ENCODE results near the gene PDGFRB. TPM values are rescaled to one million over a fixed set of nuclear protein-coding genes. Genes with fewer than 3 reads are reported as not detected.

Gene PDGFRB
- total and polyA plus RNA-seq, 10 of the 15 experiments (the other 5 are each of a cell fraction or from before 2014, with no cell fraction given), result 0.02 to 3.0 (median 1.0) TPM

GRCh38 chr5:150196514-150196913, 40.9 kb upstream of the PDGFRB start (continued):
- TF ChIP-seq CEBPB (IDR thresholded peaks at IDR 0.05; ENCODE audit: borderline replicate concordance in 1 of 2, low read depth in 2 of 2, low read length in 2 of 2), result no peak
- TF ChIP-seq BACH1 (IDR thresholded peaks at IDR 0.05; ENCODE audit: borderline replicate concordance), result no peak
- no peak for TF ChIP-seq NR2C1 (IDR thresholded peaks at IDR 0.05)
- TF ChIP-seq RAD21 (IDR thresholded peaks at IDR 0.05; ENCODE audit: insufficient read depth, low read depth, low read length), result no peak
- TF ChIP-seq ZNF217 (IDR thresholded peaks at IDR 0.05), result no peak
- no peak for TF ChIP-seq JUND (IDR thresholded peaks at IDR 0.05; ENCODE audit: low read depth, low read length)
- no peak for TF ChIP-seq POLR2AphosphoS5 (IDR thresholded peaks at IDR 0.05; ENCODE audit: low read length)
- no peak for TF ChIP-seq ESRRA (IDR thresholded peaks at IDR 0.05; ENCODE audit: low read length)
- no peak for TF ChIP-seq PML (IDR thresholded peaks at IDR 0.05; ENCODE audit: low read length)

- ChIA-PET CTCF (interaction anchor here (1.7 kb wide), 1 partner anchor 20 kb away, joined by 4 read pairs; no protein-coding TSS in a partner anchor), RAD21 (ENCODE audit: unreplicated experiment) (no interaction called here)
Observed at GRCh38 chr5:150195736-150196485, 40.3 kb upstream of the PDGFRB start.

More at GRCh38 chr5:150195736-150196485, 40.3 kb upstream of the PDGFRB start:
- no peak overlapping the region for H3K9ac ChIP-seq (ENCODE audit: control insufficient read depth, insufficient read depth, low read length)
- no peak overlapping the region for H3K4me3 ChIP-seq
- ATAC-seq, result no peak
- H2AFZ ChIP-seq (ENCODE audit: control insufficient read depth, low read depth, low read length), result no peak overlapping the region
- H3K79me2 ChIP-seq (ENCODE audit: control insufficient read depth, insufficient read depth, low read length), result no peaks in the 10 kb centered on the region
- DNase-seq (ENCODE audit: low read depth, low spot score), result no peak
- WGBS (ENCODE audit: insufficient coverage, insufficient replicate concordance, low lambda C conversion rate, missing lambda C conversion rate), result 22% methylated on average over 9 of the region's 9 CpGs
- POLR2A ChIA-PET, result no interaction called here
- H3K9me3 ChIP-seq (replicated peaks; ENCODE audit: control insufficient read depth, insufficient read depth, low read length), result no peaks in the 10 kb centered on the region
- in situ Hi-C loops (cut with MboI), result no loop called here
- no peaks in the 10 kb centered on the region for H3K4me1 ChIP-seq (ENCODE audit: control insufficient read depth, insufficient read depth, low read length)
- no peak for TF ChIP-seq NRF1 (conservative IDR thresholded peaks at IDR 0.05; ENCODE audit: low read depth, low read length)
- TF ChIP-seq NR2C1 (IDR thresholded peaks at IDR 0.05), result no peak
- no peak for TF ChIP-seq SIX5 (IDR thresholded peaks at IDR 0.05; ENCODE audit: low read depth, low read length, severe bottlenecking)
- no peak for TF ChIP-seq HDGF (IDR thresholded peaks at IDR 0.05)
- no peak for TF ChIP-seq FOXM1 (IDR thresholded peaks at IDR 0.05; ENCODE audit: low read depth, low read length)
- no peak for TF ChIP-seq SPI1 (IDR thresholded peaks at IDR 0.05; ENCODE audit: borderline replicate concordance, insufficient read depth, low read depth, low read length)
- no peak for TF ChIP-seq SMC3 (IDR thresholded peaks at IDR 0.05; ENCODE audit: borderline replicate concordance, low read length)
- no peak for TF ChIP-seq RCOR1 (conservative IDR thresholded peaks at IDR 0.05; ENCODE audit: low read depth, low read length)
- TF ChIP-seq SRF (IDR thresholded peaks at IDR 0.05; ENCODE audit: low read depth in 2 of 2, low read length in 2 of 2), result no peak
- TF ChIP-seq SMAD5 (IDR thresholded peaks at IDR 0.05; ENCODE audit: low read depth), result no peak
- TF ChIP-seq RBBP5 (conservative IDR thresholded peaks at IDR 0.05), result no peak
- no peak for TF ChIP-seq NFIC (IDR thresholded peaks at IDR 0.05; ENCODE audit: low read depth, low read length)
- H3K27me3 ChIP-seq (replicated peaks in 1 of 2; ENCODE audit: control insufficient read depth in 2 of 2, insufficient read depth in 2 of 2, low read length in 1 of 2), result peaks cover 4 to 6% of the 10 kb centered on the region in 2 experiments
- H3K4me2 ChIP-seq (ENCODE audit: control insufficient read depth, insufficient read depth), result no peak overlapping the region
- intact Hi-C loops (cut with micrococcal nuclease; ENCODE audit: unreplicated experiment), result no loop called here
- no TSS peak for BruUV-seq (replicated peaks)
- no peak overlapping the region for H3K27ac ChIP-seq (ENCODE audit: control insufficient read depth, insufficient read depth)
- SMC1A ChIA-PET (ENCODE audit: uncharacterized antibody, unreplicated experiment), result interaction anchor here (1.0 kb wide), 1 partner anchor 155 kb away, joined by 4 read pairs; no protein-coding TSS in a partner anchor
- no peaks in the 10 kb centered on the region for H3K36me3 ChIP-seq (ENCODE audit: control insufficient read depth in 2 of 2, insufficient read depth in 2 of 2, low read length in 1 of 2)
- H4K20me1 ChIP-seq (ENCODE audit: control insufficient read depth, insufficient read depth), result no peaks in the 10 kb centered on the region; the same call in 1 of the 2 replicates
- FAIRE-seq, result no peak
